HEK293T (cell line): ENCODE data around the gene TUBA8.
"Not testable (repeated sequence)": the region's sequence is repeated elsewhere in the genome, so short reads cannot be mapped to it uniquely, and the experiment has no call there.

Experiments used
- CTCF ChIA-PET: fragments of 350-600 bp; formaldehyde crosslinking; extraction: SDS; loops from one replicate; lab custom pipeline; 2021; ENCODE audit warnings: antibody characterized with exemption, inconsistent platforms; lab: Yijun Ruan, JAX
- POLR2A ChIA-PET: fragments of 350-600 bp; formaldehyde crosslinking; extraction: SDS; loops from one replicate; lab custom pipeline; 2020; ENCODE audit warnings: antibody characterized with exemption, inconsistent platforms; lab: Yijun Ruan, JAX
- DNase-seq: peaks from one replicate; pipeline ENCODE4 v3.0.0; 2012; ENCODE audit warnings: mixed read lengths; ENCODE audit errors: extremely low spot score
- ARNT ChIP-seq: fragments of 450-650 bp; IDR thresholded peaks from 2 replicates; pipeline ENCODE4 v1.6.1; 2017; ENCODE audit warnings: mild to moderate bottlenecking
- BHLHE40 ChIP-seq: fragments of 450-650 bp; IDR thresholded peaks from 2 replicates; pipeline ENCODE4 v1.6.1; 2016; ENCODE audit warnings: mild to moderate bottlenecking, moderate library complexity, borderline replicate concordance
- CTBP1 ChIP-seq: fragments of 450-650 bp; IDR thresholded peaks from 2 replicates; pipeline ENCODE4 v1.6.1; 2016; ENCODE audit warnings: borderline replicate concordance
- ELF4 ChIP-seq: fragments of 450-650 bp; IDR thresholded peaks from 2 replicates; pipeline ENCODE4 v1.6.1; 2017; ENCODE audit warnings: antibody characterized with exemption
- FOXA1 ChIP-seq: fragments of 450-650 bp; IDR thresholded peaks from 2 replicates; pipeline ENCODE4 v1.6.1; 2016; ENCODE audit warnings: mild to moderate bottlenecking
- FOXK2 ChIP-seq: fragments of 450-650 bp; IDR thresholded peaks from 2 replicates; pipeline ENCODE4 v1.6.1; 2016; ENCODE audit warnings: mild to moderate bottlenecking
- FOXM1 ChIP-seq: fragments of 450-650 bp; IDR thresholded peaks from 2 replicates; pipeline ENCODE4 v1.6.1; 2017; ENCODE audit warnings: mild to moderate bottlenecking, borderline replicate concordance
- HDGF ChIP-seq: fragments of 450-650 bp; IDR thresholded peaks from 2 replicates; pipeline ENCODE4 v1.6.1; 2017; ENCODE audit warnings: antibody characterized with exemption, borderline replicate concordance
- L3MBTL2 ChIP-seq: fragments of 450-650 bp; conservative IDR thresholded peaks from 2 replicates; pipeline ENCODE4 v1.6.1; 2016; ENCODE audit warnings: mild to moderate bottlenecking
- LEF1 ChIP-seq: fragments of 450-650 bp; IDR thresholded peaks from 2 replicates; pipeline ENCODE4 v1.6.1; 2017; ENCODE audit warnings: mild to moderate bottlenecking, borderline replicate concordance
- NFRKB ChIP-seq: fragments of 450-650 bp; IDR thresholded peaks from 2 replicates; pipeline ENCODE4 v1.6.1; 2016; ENCODE audit warnings: mild to moderate bottlenecking, moderate library complexity
- PKNOX1 ChIP-seq: fragments of 450-650 bp; IDR thresholded peaks from 2 replicates; pipeline ENCODE4 v1.6.1; 2016
- SP1 ChIP-seq: fragments of 450-650 bp; IDR thresholded peaks from 2 replicates; pipeline ENCODE4 v1.6.1; 2017
- SUZ12 ChIP-seq: fragments of 450-650 bp; IDR thresholded peaks from 2 replicates; pipeline ENCODE4 v1.6.1; 2016; ENCODE audit warnings: mild to moderate bottlenecking
- TARDBP ChIP-seq: fragments of 450-650 bp; IDR thresholded peaks from 2 replicates; pipeline ENCODE4 v1.6.1; 2016
- ZNF384 ChIP-seq: fragments of 450-650 bp; IDR thresholded peaks from 2 replicates; pipeline ENCODE4 v1.6.1; 2016

TUBA8 gene

GRCh38 chr22:18110194-18110953, at the start of gene TUBA8:
TUBA8 (plus strand) TSS chr22:18110809; CDS start chr22:18110866, 57 bp downstream.
- no peak for TF ChIP-seq ARNT
- no peak for TF ChIP-seq SP1
- TF ChIP-seq SUZ12, result no peak
- no peak for TF ChIP-seq ZNF384
- ChIA-PET POLR2A (no interaction called here), CTCF (no interaction called here)
- no peak for DNase-seq

GRCh38 chr22:18062421-18062820, 48.2 kb upstream of the TUBA8 start:
- TF ChIP-seq ELF4 (no peak), PKNOX1 (no peak), FOXA1 (no peak), CTBP1 (no peak), ZNF384 (no peak), HDGF (no peak), TARDBP (no peak), FOXM1 (no peak), NFRKB (no peak), BHLHE40 (no peak), ARNT (no peak), SP1 (no peak), SUZ12 (no peak), L3MBTL2 (no peak), LEF1 (no peak), FOXK2 (no peak)
- CTCF ChIA-PET, result interaction anchor here (0.5 to 1.6 kb wide), 3 partner anchors 13 to 232 kb away, joined by 3 to 8 read pairs (median 4); no protein-coding TSS in a partner anchor
- POLR2A ChIA-PET, result no interaction called here
- no peak for DNase-seq

- DNase-seq, result no peak
- ChIA-PET CTCF (interaction anchor here (0.6 to 1.6 kb wide), 3 partner anchors 13 to 233 kb away, joined by 3 to 8 read pairs (median 4); no protein-coding TSS in a partner anchor), POLR2A (no interaction called here)
- TF ChIP-seq ELF4 (no peak), L3MBTL2 (no peak)
Measured at GRCh38 chr22:18063306-18063705, 47.3 kb upstream of the TUBA8 start.

GRCh38 chr22:18063715-18064114, 46.9 kb upstream of the TUBA8 start:
- CTCF ChIA-PET, result interaction anchor here (0.6 to 1.6 kb wide), 3 partner anchors 12 to 233 kb away, joined by 3 to 8 read pairs (median 4); no protein-coding TSS in a partner anchor
- DNase-seq, POLR2A ChIA-PET: not testable (repeated sequence)

GRCh38 chr22:18064636-18065035, 46.0 kb upstream of the TUBA8 start:
- DNase-seq, result no peak
- TF ChIP-seq HDGF, result no peak
- no peak for TF ChIP-seq NFRKB
- no peak for TF ChIP-seq FOXK2
- no peak for TF ChIP-seq SUZ12
- TF ChIP-seq CTBP1, result no peak
- TF ChIP-seq ARNT, result no peak
- TF ChIP-seq FOXM1, result no peak
- no peak for TF ChIP-seq TARDBP
- TF ChIP-seq ELF4, result no peak
- TF ChIP-seq BHLHE40, result no peak
- ChIA-PET CTCF (interaction anchor here (0.8 to 1.9 kb wide), 3 partner anchors 9 to 234 kb away, joined by 3 to 18 read pairs (median 4); no protein-coding TSS in a partner anchor), POLR2A (interaction anchor here (0.8 kb wide), 1 partner anchor 13 kb away, joined by 3 read pairs; the partner anchor contains the start of gene PEX26)

- TF ChIP-seq LEF1, result no peak
- TF ChIP-seq ARNT, result no peak
- POLR2A ChIA-PET, result interaction anchor here (0.8 to 1.4 kb wide), 2 partner anchors 11 to 12 kb away, joined by 3 to 4 read pairs; partner anchors contain the start of gene PEX26
- DNase-seq, result no peak
- CTCF ChIA-PET, result interaction anchor here (0.8 to 1.9 kb wide), 3 partner anchors 8 to 235 kb away, joined by 3 to 18 read pairs (median 4); no protein-coding TSS in a partner anchor
Measured at GRCh38 chr22:18065256-18065655, 45.4 kb upstream of the TUBA8 start.

GRCh38 chr22:18066181-18066859, 44.3 kb upstream of the TUBA8 start:
- no peak for DNase-seq
- POLR2A ChIA-PET, result interaction anchor here (1.4 kb wide), 1 partner anchor 10 kb away, joined by 4 read pairs; no protein-coding TSS in a partner anchor
- TF ChIP-seq SP1 (no peak), FOXM1 (no peak), FOXA1 (no peak), TARDBP (no peak), CTBP1 (no peak), FOXK2 (no peak), HDGF (no peak), BHLHE40 (no peak), SUZ12 (no peak), ZNF384 (no peak)
- CTCF ChIA-PET, result interaction anchor here (1.7 to 1.9 kb wide), 2 partner anchors 10 to 236 kb away, joined by 4 to 18 read pairs; no protein-coding TSS in a partner anchor
